ENCODE data around the gene LITAFD. TPM values are rescaled to one million over a fixed set of nuclear protein-coding genes. Genes with fewer than 3 reads are reported as not detected.
"Not testable (repeated sequence)": the region's sequence is repeated elsewhere in the genome, so short reads cannot be mapped to it uniquely, and the experiment has no call there.

The LITAFD gene
- total and polyA plus RNA-seq, 3 donors from 2014 or later = 2.2 to 10.5 (median 3.8) TPM

DNA sequence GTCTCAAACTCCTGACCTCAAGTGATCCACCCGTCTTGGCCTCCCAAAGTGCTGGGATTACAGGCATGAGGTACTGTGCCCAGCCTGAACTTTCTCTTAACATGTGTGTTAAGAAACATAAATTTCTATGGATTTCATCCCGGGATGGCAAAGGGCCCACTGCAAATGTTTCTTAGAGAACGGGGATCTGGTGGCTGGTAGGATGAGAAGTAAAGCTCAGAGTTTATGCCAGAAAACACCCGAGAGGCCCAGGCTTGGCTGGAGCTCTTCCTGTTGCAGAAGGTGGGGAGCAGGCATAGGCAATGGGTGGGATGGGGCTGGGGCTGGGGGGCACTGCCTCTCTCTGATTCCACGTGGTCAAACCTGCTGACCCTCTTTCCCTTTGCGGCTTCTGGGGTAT lies 7.8 kb upstream of the LITAFD start:
- 64 to 67% methylated on average over 6 of the region's 6 CpGs for WGBS, 2 donors
- no peaks in the 10 kb centered on the region for H3K4me1 ChIP-seq
- no peak for DNase-seq
- H3K27ac ChIP-seq = no peak overlapping the region
- no peaks in the 10 kb centered on the region for H3K27me3 ChIP-seq
- H3K9me3 ChIP-seq = no peaks in the 10 kb centered on the region
- no peak overlapping the region for H3K4me3 ChIP-seq
- intact Hi-C loops (cut with DNase I; ENCODE audit: low total_unique reads) = no loop called here
- TF ChIP-seq CTCF (IDR thresholded peaks at IDR 0.05) = no peak
- no peak for TF ChIP-seq POLR2A (IDR thresholded peaks at IDR 0.05)
- H3K36me3 ChIP-seq (ENCODE audit: low read depth, missing control alignments) = no peaks in the 10 kb centered on the region

DNA sequence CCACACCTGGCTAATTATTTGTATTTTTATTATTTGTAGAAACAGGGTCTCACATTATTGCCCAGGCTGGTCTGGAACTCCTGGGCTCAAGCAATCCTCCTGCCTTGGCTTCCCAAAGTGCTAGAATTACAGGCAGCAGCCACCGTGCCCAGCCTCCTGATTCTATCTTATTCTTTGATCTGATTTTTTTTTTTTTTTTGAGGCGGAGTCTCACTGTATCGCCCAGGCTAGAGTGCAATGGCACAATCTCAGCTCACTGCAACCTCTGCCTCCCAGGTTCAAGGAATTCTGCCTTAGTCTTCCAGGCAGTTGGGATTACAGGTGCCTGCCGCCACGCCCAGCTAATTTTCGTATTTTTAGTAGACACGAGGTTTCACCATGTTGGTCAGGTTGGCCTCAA lies 6.8 kb upstream of the LITAFD start:
- WGBS, 2 donors = 78 to 91% methylated on average over 7 of the region's 7 CpGs
- H3K4me3 ChIP-seq; H3K27ac ChIP-seq; H3K4me1 ChIP-seq; DNase-seq; H3K36me3 ChIP-seq (ENCODE audit: low read depth, missing control alignments); H3K27me3 ChIP-seq; intact Hi-C loops (cut with DNase I; ENCODE audit: low total_unique reads); H3K9me3 ChIP-seq: not testable (repeated sequence)

DNA sequence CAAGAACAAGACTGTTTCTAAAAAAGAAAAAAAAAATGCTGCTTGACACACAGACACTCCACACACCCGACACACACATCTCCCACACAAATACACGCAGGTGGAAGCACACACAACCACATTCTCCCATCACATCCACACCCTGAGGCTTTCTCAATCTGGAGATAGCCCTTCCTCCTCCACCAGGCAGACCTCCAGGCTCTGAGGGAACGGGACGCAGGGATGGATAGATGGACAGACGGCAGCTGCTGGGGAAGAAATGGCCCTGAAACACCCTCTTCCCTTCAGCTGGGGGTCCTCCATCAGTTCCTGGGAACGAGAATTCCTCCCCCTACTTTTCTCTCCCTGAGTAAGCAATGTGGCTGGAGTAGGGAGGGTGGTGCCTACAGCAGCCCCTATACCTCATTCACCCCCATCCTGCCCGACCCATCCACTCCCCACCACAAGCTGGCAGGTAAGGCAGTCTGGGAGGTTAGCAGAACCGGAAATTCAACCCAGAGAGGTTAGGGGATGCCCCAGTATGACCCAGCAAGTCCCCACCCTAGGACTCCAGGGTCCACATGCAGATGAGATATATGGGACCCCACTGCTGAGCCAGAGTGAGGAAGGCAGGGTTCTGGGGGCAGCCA lies 4.1 kb upstream of the LITAFD start:
- 75 to 78% methylated on average over 7 to 8 of the region's 8 CpGs for WGBS, 2 donors
- Histone ChIP-seq H3K9me3 (no peaks in the 10 kb centered on the region), H3K36me3 (ENCODE audit: low read depth, missing control alignments) (no peaks in the 10 kb centered on the region), H3K27ac (no peak overlapping the region), H3K27me3 (no peaks in the 10 kb centered on the region), H3K4me3 (no peak overlapping the region), H3K4me1 (no peaks in the 10 kb centered on the region)
- DNase-seq = no peak
- TF ChIP-seq POLR2A (IDR thresholded peaks at IDR 0.05) = no peak
- no peak for TF ChIP-seq CTCF (IDR thresholded peaks at IDR 0.05)
- intact Hi-C loops (cut with DNase I; ENCODE audit: low total_unique reads) = no loop called here

GRCh38 chr16:8878523-8878911 lies 3.6 kb upstream of the LITAFD start:
- Histone ChIP-seq H3K4me3 (no peak overlapping the region), H3K27ac (no peak overlapping the region), H3K9me3 (no peaks in the 10 kb centered on the region), H3K4me1 (no peaks in the 10 kb centered on the region), H3K36me3 (ENCODE audit: low read depth, missing control alignments) (no peaks in the 10 kb centered on the region), H3K27me3 (no peaks in the 10 kb centered on the region)
- intact Hi-C loops (cut with DNase I; ENCODE audit: low total_unique reads) = no loop called here
- no peak for DNase-seq
- TF ChIP-seq POLR2A (IDR thresholded peaks at IDR 0.05) = no peak
- no peak for TF ChIP-seq CTCF (IDR thresholded peaks at IDR 0.05)
- WGBS, 2 donors = 63 to 73% methylated on average over 6 of the region's 6 CpGs

GRCh38 chr16:8880839-8881510 lies 1.2 kb upstream of the LITAFD start:
- 84 to 91% methylated on average over 8 of the region's 8 CpGs for WGBS, 2 donors
- Histone ChIP-seq H3K4me1 (no peaks in the 10 kb centered on the region), H3K27ac (no peak overlapping the region), H3K36me3 (ENCODE audit: low read depth, missing control alignments) (no peaks in the 10 kb centered on the region), H3K9me3 (no peaks in the 10 kb centered on the region), H3K4me3 (no peak overlapping the region), H3K27me3 (no peaks in the 10 kb centered on the region)
- TF ChIP-seq CTCF (IDR thresholded peaks at IDR 0.05) (no peak), POLR2A (IDR thresholded peaks at IDR 0.05) (no peak)
- intact Hi-C loops (cut with DNase I; ENCODE audit: low total_unique reads) = loop anchor here (5.0 to 10.0 kb wide), 2 partner anchors 219 to 316 kb away; no protein-coding TSS in a partner anchor
- DNase-seq = no peak

All from testis (tissue), 3 donors.